Fibroblast of the aortic adventitia (primary cell): ENCODE data around the gene EMC1. TPM values are rescaled to one million over a fixed set of nuclear protein-coding genes. Genes with fewer than 3 reads are reported as not detected.

Source experiments
- DNase-seq: peaks from one replicate; pipeline ENCODE4 v3.0.0-alpha.2; 2010; ENCODE audit warnings: low read depth
- H3K4me3 ChIP-seq: 2 replicates; pipeline ENCODE4 v1.5.1; 2011; ENCODE audit warnings: low read depth, mild to moderate bottlenecking, control low read depth, low read length, moderate library complexity
- CTCF ChIP-seq: IDR thresholded peaks from 2 replicates; pipeline ENCODE4 v1.5.1; 2011; ENCODE audit warnings: mild to moderate bottlenecking, low read length, control low read depth, inconsistent platforms; ENCODE audit not compliant: insufficient read depth
- total RNA-seq: library from RNA; depleted of rRNA; stranded (reverse); fragments of >200 nt; gene quantifications from 2 replicates; pipeline ENCODE4 v1.2.3, GENCODE V29; 2012; ENCODE audit warnings: low replicate concordance

Gene EMC1
- total RNA-seq, 1 donor, result 48.0 TPM

- H3K4me3 ChIP-seq, result no peak overlapping the region
- no peak for TF ChIP-seq CTCF
- no peak for DNase-seq
Observed at GRCh38 chr1:19166066-19166465, 85.3 kb downstream of the EMC1 start.

Other genes with a start within 250 kb of the EMC1 start
- gene UBR4, start 41.3 kb downstream of the EMC1 start, total RNA-seq, result 136 and 142 TPM in 2 replicates
- 9.0 and 22.7 TPM in 2 replicates for gene MRTO4, start 281 bp upstream of the EMC1 start, total RNA-seq
- gene AKR7A3, start 37.2 kb upstream of the EMC1 start, total RNA-seq, result 0.36 TPM in 1 of 2 replicates, not detected in the other
- gene AKR7A2, start 60.6 kb upstream of the EMC1 start, total RNA-seq, result 38.1 and 68.4 TPM in 2 replicates
- 14.8 and 16.9 TPM in 2 replicates for gene SLC66A1, start 60.8 kb upstream of the EMC1 start, total RNA-seq
- 96.6 and 232 TPM in 2 replicates for gene CAPZB, start 234.0 kb upstream of the EMC1 start, total RNA-seq